ENCODE measurements around the gene VSTM2A.
"Not testable (repeated sequence)": the region's sequence is repeated elsewhere in the genome, so short reads cannot be mapped to it uniquely, and the experiment has no call there.

Gene VSTM2A, protein sequence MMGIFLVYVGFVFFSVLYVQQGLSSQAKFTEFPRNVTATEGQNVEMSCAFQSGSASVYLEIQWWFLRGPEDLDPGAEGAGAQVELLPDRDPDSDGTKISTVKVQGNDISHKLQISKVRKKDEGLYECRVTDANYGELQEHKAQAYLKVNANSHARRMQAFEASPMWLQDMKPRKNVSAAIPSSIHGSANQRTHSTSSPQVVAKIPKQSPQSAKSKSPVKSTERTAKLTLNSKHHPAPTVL

DNA sequence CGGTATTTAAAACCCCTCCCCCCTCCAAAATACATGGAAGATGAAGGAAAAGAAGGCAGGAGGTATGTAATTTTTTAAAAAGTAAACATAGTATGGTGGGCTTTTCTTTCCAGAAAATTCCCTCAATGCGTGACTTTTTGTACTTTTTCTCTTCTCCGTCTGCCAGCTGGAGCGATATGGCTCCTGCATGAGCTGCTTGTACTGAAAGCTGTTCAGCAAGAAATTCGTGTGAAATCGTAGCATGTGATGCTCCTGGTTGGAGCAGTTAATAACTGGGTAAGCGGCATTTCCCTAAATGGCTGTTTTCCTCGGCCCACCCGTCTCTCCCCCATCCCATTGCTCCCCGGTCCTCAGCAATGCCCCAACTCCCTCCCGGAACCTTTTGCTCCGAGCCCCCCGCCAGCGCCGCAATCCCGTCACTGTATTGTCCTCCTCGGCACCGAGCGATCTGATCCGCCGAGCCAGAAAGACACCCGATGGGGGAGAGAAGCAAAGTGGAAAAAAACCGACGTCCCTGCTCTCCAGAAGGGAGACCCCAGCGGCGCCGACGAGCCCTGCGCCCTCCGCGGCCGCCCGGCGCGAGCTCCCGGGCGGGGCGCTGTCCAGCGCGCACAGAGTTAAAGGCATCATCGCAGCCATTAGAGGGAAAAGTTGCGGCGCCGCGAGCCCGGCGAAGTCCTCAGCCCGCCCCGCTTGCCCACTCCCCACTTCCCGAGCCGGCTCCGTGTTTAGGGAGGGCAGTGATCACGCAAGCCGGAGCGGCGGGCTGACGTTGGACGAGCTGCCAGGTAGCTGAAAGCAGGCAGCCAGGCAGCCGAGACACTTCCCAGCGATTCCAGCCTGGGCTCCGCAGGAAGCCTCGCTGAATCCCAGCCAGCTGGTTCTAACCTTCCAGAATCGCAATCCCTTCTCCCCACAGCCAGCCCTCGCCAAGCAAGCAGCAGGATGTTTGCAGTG is at the start of gene VSTM2A:
TSS of gene VSTM2A (plus strand) at position 707 of the 957 bp plus-strand sequence. CDS start 356 bp downstream, outside the sequence.
- no peak for DNase-seq

DNA sequence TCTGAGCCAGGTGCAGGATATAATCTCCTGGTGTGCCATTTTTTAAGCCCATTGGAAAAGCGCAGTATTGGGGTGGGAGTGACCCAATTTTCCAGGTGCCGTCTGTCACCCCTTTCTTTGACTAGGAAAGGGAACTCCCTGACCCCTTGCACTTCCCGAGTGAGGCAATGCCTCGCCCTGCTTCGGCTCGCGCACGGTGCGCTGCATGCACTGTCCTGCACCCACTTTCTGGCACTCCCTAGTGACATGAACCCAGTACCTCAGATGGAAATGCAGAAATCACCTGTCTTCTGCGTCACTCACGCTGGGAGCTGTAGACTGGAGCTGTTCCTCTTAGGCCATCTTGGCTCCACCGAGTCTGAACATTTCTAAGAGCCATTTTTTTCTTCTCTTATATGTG is 37.6 kb upstream of the VSTM2A start:
- DNase-seq = not testable (repeated sequence)

DNA sequence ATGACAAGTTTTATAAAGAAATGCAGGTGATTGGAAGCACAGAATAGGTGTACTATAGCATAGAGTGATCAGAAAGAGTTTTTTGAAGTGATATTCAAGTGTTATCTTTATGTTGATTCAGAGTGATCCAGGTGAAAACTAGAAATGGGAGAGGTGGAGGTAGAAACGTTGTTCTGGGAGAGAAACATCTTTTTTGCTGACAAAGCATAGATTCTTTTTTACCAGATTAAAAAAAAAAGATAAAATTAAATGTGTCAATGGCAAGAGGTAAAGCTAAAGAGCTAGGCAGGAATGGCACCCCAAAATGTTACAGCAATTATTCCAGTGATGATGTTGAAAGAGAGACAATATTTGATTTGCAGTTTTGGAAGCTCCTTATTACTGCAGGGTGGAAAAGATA is 12.6 kb upstream of the VSTM2A start:
- no peak for DNase-seq

DNA sequence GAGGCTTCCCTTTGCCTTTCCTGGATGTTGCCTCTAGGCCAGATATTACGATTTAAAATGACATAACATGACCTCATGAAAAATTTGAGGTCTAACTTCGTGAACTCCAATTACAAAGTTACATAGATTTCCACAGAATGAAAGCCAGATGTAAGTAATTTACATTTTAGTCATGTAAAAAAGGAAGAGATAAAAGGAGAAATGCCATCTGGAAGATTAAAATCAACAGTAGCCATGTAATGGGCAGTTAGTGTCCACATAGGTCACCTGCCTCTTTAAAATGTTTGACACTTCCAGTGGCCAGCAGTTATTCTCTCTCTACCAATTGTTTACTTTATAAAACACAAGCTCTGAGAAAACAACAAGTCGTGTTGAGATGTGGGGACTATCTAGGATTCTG is 4.1 kb upstream of the VSTM2A start:
- no peak for DNase-seq

DNA sequence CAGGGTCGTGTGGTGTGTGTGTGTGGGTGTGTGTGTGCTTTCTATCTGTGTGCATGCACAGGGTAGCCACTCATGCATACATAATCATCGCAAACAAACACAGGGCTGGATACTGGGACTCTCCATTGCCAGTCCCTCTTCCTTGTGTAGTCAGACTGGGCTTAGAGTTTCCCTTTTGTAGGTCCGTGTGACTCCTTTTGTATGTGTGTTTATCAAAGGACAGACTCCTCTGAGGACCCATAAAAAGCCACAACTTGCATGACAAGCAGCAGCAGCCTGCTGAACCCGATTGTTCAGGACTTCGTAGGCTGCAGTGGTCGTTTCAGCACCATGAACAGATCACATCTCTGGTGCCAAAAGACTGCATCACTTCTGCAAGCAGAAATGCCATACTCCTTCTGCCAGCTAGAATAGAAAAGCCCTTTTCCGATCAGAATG is 895 bp downstream of the VSTM2A start:
- DNase-seq = no peak

DNA sequence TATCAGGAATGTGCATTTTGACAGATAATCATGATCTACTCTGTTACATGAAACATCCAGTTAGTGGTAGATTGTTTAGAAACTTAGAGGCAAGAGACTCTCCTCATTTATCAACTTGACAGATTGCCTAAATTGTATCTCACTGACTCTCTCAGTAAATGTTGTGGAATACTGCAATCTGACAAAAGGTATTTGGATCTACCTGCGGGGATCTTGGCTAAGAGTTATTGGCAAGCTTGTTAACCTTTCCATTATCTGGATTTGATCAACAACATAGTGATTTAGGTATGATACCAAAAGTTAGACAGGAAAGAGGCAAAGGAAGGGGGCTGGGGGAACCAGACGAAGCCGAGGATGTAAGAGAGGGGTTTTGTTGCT is 2.0 kb downstream of the VSTM2A start:
- DNase-seq = no peak

DNA sequence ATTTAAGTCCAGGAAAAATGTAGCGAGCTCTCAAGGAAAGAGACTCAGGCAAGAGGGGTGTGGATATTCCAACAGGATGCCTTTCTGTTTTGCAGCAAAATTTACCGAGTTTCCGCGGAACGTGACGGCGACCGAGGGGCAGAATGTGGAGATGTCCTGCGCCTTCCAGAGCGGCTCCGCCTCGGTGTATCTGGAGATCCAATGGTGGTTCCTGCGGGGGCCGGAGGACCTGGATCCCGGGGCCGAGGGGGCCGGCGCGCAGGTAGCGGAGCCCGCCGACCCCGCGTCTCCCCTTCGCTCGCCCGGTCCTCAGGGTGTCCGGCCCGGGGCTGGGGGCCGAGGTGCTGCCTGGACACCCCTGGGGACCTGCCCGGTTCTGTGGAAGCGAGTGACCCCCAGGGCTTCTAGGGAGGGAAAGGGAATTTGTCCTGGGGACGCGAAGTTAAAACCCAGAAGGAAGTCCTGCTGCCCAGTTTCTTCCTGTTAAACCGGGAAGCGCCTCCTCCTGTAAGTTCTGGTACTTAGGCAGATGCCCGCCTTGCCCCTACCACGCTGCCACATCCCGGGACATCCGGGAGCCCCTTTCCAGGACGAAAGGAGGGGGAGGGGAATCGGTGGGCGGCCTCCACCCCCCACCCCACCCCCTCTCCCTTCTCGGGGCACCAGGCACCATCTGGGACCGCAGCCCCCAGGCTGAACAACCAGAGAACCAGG is 2.5 kb downstream of the VSTM2A start:
- DNase-seq = no peak

DNA sequence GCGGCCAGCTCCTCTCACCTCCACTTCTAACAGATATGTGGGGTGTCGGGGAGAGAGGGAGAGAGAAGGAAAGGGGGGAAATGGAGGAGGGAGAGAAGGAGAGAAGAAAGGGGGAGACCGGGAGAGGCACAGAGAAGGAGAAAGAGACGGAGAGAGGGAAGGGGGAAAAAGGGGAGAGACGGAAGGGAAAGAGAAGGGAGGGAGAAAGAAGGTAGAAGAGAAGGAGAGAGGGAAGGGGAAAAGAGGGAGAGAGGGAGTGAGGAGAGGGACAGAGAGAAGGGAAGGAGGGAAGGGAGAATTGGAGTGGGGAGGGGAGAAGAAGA is 3.0 kb downstream of the VSTM2A start:
- no peak for DNase-seq

DNA sequence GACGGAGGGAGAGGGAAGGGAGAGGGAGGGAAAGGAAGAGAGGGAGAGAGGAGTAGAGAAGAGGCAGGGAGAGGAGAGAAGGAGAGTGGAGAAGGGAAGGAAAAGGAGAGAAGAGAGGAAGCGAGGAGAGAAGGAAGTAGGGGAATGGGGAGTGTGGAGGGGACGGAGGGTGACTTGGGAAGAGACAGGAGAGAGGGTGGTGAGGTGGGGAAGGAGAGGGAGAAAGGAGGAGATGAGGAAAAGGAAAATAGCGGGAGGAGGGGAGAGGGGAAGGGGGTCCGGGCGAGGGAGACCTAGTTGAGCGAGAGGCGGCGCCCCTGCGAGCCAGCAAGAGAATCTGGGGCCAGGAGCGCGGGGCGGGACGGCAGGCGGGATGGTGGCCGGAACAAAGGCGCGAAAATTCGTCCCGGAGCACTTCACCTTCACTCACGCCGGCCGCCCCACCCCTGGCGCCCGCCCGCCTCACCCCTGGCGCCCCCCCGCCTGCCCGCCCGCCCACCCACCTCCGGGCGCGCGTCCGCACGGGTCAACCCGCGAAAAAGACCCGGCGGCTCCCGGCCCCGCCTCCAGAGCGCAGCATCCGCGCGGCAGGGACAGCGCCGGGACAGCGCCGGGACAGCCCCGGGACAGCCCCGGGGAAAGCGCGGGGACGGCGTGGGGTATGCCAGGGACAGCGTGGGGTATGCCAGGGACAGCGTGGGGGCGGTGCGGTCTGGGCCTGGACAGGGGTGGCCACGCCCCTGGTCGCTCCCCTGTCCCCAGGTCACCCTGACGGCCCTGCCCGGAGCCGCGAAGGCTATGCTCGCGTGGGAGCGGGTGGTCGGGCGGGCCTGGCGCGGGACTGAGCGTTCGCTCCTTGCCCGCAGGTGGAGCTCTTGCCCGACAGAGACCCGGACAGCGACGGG is 4.2 kb downstream of the VSTM2A start:
- no peak for DNase-seq

DNA sequence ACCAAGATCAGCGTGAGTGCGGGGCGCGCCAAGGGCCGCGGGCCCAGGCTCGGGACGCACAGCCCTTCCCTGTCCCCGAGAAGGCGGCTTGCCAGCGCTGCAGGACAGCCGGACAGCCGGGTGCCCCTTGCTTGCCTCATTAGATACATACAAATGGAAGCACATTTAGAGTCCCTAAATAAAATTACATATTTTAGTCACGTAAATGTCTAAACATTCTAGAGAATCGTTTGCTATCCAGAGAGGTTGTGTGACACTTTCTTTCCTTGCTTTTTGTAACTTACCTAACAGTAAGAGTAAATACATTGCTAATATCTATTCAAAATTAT is 4.8 kb downstream of the VSTM2A start:
- DNase-seq = no peak

DNA sequence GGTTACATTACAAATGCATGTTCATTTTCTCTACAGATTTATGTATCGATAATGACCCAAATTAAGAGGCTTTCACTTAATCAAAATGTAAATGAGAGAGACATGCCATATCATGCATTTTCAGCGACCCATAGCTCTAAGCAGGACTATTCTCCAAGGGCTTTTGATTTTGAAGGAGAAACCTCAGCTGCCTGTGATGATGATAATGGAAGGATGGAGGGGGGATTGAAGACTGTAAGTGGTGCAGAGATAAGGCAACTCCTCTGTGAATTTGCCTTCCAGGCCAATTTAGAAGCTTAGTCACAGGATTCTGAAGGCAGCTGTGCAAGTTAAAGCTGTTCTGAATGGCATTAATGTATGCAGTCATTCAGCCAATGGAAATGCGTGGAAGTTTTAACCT is 8.3 kb downstream of the VSTM2A start:
- no peak for DNase-seq

DNA sequence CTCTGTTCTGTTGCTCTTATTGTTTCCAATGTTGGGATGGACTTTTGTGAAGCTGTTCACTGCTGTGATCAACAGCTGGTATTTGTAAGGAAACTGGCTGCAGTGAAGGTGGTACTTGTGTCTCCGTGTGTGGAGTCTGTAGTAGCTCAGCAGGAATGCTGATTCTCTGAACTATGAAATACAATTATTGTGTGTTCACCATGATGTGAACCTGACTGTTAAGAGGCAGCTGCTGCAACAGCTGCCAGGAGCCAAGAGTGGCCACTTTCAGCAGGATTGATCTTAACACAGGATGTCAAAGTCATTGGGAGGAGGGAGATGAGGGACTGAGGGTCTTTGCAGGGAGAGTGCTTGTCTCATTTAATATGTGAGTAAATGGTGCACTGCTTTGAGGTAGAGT is 13.9 kb downstream of the VSTM2A start:
- no peak for DNase-seq

DNA sequence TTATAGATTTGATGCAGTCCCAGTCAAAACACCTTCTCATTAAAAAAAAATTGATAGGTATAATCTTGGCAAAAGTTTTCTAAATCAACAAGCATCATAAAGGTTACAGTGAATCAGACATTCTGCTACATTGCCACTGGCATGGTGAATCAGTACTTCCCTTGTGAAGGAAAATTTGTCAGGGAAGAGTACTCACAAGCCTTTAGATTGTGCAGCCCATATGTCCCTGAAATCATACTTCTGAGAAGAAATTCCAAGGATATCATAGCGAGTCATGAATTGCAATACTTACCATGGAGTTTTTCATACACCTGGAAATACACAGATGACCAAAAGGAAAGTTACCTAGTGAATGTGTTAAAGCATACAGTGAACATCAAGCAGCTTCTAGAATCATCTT is 17.2 kb downstream of the VSTM2A start:
- DNase-seq = no peak

DNA sequence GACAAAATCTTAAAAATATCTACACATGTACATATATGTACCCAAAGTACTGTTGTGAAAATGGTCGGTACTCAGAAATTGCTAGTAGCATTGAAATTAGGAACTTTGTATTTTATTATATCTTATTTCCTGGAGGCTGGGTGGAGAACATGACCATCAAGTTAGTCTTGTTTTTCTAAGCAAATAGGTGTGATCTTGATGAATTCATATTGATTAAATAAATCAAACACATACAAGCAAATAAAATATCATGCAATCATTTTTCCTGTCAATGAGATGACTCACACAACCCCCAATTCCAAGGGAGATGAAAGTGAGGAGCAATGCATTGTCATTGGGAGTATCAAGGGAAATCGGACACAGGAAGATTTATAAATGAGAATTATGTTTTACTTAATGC is 18.0 kb downstream of the VSTM2A start:
- no peak for DNase-seq

DNA sequence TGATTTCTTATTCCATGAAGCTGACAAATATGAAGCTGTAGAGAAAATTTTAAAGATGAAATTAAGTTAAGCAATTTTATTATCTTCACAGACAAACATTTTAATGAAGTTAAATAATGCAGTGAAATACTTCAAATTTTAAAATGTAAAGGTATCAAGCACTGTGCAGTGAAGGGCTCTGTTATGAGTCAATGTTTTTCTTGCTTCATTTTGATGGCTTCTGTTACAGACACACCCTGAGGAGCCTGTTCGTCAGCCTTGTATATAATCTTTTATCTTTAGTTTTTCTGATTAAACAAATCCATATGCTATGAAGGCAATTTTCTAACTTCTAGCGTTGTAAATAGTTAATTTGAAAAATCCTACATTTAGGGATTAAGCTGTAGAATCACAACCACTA is 18.5 kb downstream of the VSTM2A start:
- DNase-seq = no peak

DNA sequence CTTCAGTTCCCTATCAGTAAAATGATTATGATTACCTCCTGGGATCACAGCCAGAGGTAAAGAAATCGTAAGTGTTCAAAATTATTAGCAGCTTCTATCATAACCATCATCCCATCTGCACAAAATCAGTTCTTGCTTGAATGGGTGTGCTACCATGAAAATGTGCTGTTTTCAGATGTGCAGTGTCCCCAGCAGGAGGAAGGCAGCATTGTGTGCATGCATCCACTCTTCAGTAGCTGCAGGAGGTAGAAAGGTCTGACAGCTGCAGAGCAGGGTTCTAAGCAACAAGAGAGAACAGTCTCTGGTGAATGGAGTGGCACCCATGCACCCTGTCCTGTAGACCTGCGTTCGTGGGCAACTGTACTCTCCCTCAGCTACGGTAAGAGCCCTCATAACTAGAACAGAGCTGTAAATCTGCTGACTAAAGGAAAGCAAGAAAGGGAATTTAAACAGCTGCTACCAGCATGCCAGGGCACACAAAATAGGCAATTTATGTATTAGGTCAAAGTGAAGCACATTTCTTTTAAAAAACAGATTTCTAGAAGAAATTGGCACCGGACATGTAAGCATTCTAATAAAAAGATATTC is 21.2 kb downstream of the VSTM2A start:
- no peak for DNase-seq

DNA sequence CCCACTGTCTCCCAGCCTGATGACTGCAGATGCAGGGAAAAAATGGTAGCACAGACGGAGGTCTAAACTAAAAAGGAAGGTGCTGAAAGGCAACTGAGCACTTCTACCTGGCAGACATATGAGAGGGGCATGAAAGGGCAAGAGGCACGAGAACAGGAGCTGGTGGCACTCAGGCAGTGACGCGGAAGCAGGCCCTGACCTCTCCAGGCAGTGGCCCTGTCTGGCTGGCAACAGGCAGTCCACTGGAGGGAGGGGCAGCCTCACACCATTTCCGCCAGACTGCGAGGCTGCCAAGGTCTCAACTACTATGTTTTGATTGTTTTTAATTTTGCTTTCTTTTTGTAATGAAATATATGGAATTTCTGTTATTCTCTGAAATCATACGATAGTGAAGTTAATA is 23.3 kb downstream of the VSTM2A start:
- no peak for DNase-seq

DNA sequence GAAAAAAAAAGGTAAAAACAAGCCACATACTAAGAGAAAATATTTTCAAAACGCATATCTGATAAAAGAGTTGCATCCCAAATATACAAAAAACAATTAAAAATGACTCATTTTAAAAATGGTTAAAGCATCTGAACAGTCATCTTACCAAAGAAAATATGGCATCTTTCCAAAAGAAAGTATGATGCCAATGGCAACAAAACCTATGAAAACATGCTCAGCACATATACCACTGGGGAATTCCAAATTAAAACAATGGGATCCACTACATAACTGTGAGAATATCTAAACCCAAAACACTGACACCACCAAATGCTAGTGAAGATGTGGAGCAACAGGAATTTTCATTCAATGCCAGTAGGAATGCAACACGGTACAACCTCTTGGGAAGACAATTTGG is 39.3 kb downstream of the VSTM2A start:
- DNase-seq = no peak

DNA sequence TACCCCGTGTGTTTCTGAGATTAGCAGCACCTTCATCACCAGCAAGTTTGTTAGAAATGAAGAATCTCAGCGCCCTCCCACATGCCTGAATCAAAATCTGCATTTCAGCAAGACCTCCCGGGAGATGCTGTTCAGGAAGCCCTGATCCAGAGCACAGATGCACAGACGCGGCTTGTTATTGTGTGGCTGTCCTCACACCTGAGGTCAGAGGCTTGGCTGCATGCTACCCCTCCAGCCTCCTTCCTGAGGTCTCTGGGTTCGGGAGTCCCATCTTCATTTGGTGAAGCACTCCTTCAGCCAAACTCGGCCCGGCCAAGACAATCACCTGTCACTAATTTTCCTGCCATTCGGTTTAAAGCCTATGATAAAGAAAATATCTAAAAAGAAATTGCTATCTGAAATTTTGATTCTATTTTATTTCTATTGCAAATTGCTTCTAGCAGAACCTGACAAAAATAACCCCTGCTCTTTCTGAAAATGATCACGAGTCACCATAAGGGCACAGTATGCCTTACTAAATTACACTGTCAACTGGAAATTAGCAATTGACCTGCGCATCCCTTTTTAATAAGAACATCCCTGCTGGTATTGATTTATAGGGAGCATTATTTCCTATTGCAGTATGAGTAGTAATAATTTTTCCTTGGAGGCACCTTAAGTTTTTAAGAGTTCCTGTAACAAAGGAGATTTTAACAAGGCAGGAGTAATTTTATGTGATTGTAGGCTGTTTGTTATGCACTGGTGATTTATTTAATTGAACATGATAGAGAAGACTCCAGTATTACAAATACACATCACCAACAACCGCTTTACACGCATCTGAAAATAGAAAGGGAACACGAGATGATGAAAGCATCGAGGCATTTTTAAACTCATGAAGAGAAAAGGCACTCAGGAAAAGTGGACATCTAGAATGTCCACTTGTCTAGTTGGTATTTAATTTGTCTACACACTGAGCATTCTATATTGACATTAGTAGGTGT is 49.5 kb downstream of the VSTM2A start:
- DNase-seq = no peak

DNA sequence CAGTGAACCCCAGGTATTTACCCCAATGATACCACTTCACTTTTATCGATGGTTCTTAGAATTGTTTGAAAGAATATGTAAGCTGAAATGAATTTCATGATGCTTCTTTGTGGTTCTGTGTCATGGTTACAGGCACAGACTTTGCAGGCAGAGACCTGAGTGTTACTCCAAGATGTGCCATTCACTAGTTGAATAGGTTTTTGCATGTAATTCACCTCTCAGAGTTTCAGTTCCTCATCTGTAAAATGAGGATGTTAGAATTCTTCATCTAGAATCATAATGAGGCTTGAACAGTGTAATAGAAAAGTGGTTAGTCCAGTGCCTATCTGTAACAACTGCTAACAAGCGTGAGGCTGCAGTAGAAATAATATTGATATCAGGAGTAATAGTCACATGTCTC is 54.6 kb downstream of the VSTM2A start:
- no peak for DNase-seq

DNA sequence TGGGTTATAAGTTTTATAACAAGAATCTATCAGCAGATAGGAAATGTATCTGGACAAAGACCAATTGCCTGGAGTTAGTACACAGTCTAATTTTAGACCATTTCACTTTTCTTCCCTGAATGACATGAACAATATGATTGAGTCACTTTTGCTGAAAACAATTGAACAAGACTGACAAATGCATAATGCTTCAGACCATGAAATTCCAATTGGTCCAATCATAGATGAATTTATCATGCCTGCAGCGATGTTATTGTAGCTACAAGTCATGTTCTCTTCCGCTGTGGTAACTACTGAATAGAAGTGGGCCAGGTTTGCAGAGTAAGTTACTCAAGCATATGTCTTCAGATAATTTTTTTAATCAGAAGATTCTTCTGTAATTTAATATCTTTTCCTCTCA is 73.4 kb downstream of the VSTM2A start:
- no peak for DNase-seq
